Fibroblast of skin of right quadriceps (primary cell): ENCODE results near the gene BDH2.

Experiments used
- DNase-seq: peaks from one replicate; pipeline ENCODE4 v3.0.0-alpha.2; 2013

The BDH2 gene

GRCh38 chr4:103099691-103100392 lies at the start of gene BDH2:
Gene BDH2, minus strand, starts transcription at chr4:103099834. Its CDS starts 3,580 bp downstream, at chr4:103096254.
- DNase-seq, result peak; percentile 94

- DNase-seq, result no peak
Measured at GRCh38 chr4:103144926-103145325, 45.3 kb upstream of the BDH2 start.

DNA sequence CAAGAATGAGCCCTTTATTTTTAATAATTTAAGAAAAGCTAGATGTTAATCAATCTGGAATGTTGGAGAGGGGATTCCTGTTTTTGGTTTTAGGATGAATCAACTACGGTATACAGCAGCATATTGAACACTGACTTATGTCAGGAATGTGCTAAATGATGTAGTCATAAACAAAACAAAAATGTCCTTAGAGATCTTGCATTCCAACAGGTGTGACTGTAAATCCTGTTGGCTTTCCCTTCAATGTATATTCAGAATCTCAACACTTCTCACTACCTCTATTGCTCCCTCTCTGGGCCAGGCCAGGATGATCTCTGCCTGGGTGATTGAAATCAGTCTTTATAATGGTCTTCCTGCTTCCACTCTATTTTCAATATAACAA lies 37.8 kb upstream of the BDH2 start:
- DNase-seq, result peak; percentile 45

GRCh38 chr4:103136671-103137445 lies 37.2 kb upstream of the BDH2 start:
- DNase-seq, result no peak

GRCh38 chr4:103129174-103129573 lies 29.5 kb upstream of the BDH2 start:
- no peak for DNase-seq

DNA sequence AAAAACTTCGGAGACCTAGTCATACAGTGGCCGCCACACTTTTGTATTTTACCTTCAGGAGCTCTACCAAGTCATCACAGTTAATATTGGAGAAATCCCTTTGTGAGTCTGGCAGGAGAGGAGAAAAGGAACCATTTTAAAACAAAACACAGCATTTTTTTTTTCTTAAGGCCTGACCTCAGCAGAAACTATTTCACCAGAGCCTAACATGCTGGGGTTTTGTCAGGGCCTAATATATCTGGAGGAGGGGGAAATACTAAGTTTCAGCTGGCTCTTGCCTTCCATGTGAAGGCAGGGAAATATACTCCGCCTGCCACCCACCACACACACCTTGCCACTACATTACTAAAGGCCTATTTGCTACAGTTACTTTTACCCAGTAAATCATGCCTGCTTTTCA lies 26.5 kb upstream of the BDH2 start:
- DNase-seq, result no peak

- DNase-seq, result no peak
Measured at GRCh38 chr4:103123114-103123513, 23.5 kb upstream of the BDH2 start.

DNA sequence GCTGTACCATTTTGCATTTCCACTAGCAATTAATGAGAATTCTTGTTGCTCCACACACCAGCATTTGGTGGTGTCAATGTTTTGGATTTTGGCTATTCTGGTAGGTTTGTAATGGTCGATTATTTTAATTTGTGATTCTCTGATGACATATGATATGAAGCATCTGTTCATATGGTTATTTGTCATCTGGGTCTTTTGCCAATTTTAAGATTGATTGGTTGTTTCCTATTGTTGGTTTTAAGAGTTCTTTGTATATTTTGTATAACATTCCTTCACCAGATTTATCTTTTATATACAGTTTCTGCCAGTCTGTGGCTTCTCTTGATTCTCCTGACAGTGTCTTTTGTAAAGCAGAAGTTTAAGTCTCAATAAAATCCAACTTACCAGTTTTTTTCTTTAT lies 18.5 kb upstream of the BDH2 start:
- peak; percentile 11 for DNase-seq

DNA sequence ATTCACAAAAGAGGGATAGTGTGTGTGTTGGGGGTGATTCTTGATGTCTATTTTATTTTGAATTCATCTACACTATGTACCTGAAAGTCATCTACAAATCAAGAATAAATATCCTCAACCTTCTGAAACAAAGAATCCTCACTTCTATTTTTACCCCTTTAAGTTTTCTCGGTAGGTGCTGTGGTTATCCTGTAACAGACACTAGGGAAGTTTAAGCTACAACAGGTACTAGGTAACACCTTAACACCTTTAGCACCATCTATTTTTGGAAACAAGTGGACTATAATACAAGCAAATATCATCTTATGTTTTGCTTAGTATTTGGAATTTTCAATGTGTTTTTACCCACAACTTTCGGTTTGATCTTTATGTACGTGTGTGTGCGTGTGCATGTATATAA lies 12.0 kb upstream of the BDH2 start:
- DNase-seq, result no peak

DNA sequence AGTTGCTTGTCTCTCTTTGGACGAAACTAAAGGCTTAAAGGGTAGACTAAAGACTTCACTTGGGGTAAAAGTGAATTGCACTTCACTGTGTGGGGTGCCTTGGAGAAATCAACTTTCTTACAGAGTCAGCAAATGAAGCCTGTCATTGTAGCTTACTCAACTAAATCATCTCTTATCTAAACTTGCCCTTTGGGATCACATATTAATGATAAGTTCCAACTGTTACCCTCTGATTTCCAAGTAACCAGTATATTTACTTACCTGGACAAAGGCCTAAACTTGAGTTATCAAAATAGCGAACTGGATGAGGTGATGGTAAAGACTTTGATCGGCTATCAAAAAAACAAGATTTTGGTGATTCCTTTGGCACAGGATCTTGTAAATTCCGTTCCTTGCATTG lies 8.9 kb upstream of the BDH2 start:
- DNase-seq, result no peak

- no peak for DNase-seq
Measured at GRCh38 chr4:103105558-103106356, 6.1 kb upstream of the BDH2 start.

DNA sequence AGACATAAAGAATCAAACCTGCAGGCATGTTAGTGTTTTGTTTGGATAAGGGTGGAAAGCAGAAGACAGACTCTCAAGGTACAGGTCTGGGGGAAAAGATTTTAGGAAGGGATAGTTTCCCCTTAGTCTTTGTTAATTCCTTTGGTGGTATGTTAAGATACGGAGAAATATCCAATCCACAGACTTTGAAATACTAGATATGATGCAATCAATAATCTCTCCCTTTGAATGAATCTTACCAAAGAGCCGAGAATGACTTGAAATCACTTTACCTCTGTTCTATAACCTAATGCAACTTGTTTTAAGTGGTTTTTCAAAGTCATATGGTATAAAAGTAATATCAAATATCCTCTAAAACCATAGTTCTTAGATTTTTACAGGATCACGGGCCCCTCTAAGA lies 5.3 kb upstream of the BDH2 start:
- DNase-seq, result no peak

- no peak for DNase-seq
Measured at GRCh38 chr4:103100691-103101090, 1.1 kb upstream of the BDH2 start.

GRCh38 chr4:103098756-103099440 lies 736 bp downstream of the BDH2 start:
- DNase-seq, result peak; percentile 14

DNA sequence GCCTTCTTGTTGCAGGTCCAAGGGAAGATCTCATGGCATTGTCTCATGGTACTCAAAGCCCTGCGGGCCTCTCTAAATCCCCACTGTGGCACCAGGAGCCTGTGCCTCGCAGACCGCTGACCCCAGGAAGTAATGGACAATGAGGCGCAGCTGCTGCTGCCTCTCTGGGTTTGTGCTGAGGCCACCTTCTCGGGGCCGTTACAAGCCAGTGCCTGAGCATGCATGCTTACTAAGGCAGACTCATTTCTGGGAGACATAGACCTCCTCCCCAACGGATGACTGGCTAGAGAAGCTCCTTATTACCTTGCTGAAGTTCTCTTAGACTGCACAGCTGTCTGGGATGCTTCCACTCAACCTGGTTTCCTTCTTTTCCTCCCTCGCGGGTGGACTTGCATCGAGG lies 1.3 kb downstream of the BDH2 start:
- no peak for DNase-seq

GRCh38 chr4:103097112-103097511 lies 2.5 kb downstream of the BDH2 start:
- DNase-seq, result no peak

- DNase-seq, result no peak
Measured at GRCh38 chr4:103095080-103095479, 4.6 kb downstream of the BDH2 start.

- no peak for DNase-seq
Measured at GRCh38 chr4:103092245-103092644, 7.4 kb downstream of the BDH2 start.

GRCh38 chr4:103091601-103092223 lies 7.9 kb downstream of the BDH2 start:
- DNase-seq, result peak; percentile 66

DNA sequence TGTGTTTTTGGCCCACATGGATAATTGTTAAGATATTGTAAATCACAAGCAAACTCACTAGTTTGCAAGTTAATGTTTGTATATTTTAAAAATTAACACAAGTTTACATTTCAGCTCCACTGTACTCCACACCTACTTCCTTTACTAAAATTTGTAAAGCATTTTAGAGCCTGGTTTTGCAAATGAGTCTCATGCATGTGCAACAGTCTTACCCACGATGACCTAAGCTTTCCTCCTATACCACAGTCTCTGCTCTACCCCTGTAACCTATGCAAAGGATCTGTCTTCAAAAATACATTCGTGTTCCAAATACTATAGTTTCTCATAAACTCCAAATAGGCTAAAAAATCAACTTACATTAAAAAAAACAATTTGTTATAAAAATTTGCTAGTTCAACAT lies 10.2 kb downstream of the BDH2 start:
- no peak for DNase-seq

DNA sequence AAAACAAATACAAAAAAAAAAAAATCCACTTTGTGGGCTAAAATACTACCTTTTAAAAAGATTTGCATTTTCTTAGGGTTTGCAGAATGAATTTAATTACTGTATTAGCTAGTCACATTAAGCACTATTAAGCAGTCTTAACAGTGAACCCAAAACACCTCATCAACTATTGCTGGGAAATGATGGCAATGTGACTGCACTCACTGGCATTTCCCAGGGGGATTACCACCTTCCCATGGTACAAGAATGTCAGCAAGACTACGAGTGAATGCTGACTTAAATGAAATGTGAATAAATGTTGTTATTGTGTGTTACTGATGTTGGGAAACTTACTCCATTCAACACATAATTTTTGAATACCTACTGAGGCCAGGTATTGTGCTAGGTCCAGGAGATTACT lies 13.1 kb downstream of the BDH2 start:
- no peak for DNase-seq

DNA sequence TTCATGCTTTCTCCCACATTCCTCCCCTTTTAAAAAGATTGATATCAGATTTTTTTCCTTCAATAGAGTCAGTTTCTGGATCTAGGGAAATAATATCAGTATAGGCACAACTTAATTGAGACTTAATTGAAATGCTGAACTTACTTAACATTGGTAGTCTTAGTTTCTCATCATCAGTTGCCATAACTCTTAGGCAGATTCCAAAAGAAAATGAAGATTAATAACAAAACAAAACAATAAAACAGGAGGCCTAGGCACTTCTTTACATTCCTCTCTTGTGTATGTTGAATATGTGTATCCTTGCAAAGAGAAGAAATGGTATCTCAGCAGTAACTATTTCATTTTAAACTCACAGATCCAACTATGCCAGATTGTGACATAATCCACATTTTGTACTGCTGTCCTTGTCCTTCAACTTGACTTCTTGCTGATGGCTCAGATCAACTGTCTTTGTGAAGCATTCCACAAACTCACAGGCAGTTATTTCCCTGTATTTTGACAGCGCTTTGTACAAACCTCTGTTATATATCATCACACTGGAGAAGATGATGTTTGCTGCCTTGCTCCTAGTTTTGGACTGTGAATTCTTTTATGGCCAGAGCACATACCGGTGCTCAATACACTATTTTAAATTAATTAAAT lies 14.0 kb downstream of the BDH2 start:
- DNase-seq, result no peak
